T-helper 1 cell treated with Interleukin-12 subunit alpha and Interleukin-12 subunit beta and Interleukin-4 antibody, amounts not matched to agents 30 ng/mL and 1 ng/mL, for 36 hours (primary cell): Measurements from ENCODE around the gene UQCRC1. TPM values are rescaled to one million over a fixed set of nuclear protein-coding genes. Genes with fewer than 3 reads are reported as not detected.

Experiments
- intact Hi-C: fragments of 100-400 bp; cut with micrococcal nuclease; formaldehyde crosslinking; loops from one replicate; pipeline ENCODE4 v1.15.1; 2024
- total RNA-seq: library from RNA; stranded (reverse); gene quantifications from 2 replicates; pipeline ENCODE4 v1.2.3, GENCODE V29; 2022

UQCRC1 gene
- total RNA-seq, 1 donor from 2014 or later = 143 TPM

DNA sequence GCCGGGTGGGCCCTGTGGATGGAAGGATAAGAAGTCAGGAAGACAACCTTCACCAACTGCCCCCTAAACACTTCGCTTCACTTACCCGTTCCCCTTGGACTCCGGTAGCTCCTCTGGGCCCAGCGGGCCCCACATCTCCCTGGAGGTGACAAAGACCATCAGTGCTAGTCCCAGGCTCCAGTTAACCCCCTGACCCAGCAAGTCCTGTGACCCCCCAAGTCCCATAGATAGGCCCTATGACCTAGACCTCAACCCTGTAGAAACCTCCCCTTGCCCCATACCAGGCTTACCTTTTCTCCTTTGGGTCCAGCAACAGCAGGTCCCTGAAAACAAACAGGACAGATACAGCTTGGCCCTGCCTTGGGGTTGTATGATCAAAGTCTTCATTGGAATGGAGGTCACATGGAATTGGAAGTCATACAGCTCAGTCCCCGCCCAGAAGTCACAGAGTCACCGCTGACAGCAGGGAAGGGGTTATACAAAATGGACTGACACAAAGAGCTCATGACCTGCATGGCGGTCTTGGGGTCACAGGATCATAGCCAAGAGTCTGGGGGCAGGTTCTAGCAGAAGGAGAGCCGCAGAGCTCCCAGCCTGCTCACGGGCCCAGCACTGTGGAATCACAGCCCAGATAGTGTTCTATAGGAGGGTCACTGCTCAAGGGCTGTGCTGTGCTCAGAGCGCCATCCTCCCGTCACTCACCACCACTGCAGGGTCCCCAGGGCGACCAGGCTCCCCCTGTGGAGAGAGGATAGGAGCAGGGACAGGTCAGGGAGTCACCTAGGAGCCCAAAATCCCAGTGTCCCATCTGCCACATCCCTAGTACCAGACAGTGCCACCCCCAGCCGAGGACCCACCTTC lies 27.6 kb downstream of the UQCRC1 start:
- intact Hi-C loops = no loop called here

DNA sequence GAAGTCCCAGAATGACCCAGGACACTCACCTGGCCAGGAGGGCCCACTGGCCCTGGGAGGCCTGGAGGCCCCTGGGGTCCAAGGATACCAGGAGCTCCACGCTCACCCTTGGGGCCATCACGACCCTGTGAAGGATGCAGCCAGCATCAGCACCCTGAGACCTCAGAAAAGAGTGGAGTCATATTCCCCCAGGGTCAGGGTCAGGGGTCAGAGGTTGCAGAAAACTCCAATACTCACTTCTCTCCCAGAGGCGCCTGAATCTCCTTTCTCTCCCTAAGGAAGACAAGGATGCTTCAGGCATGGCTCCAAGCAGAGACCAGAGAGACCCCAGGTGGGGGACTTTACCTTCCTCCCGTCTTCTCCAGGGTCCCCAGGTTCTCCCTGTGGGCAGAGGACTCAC lies 32.8 kb downstream of the UQCRC1 start:
- intact Hi-C loops = no loop called here

- intact Hi-C loops = no loop called here
Observed at GRCh38 chr3:48575366-48575765, 34.1 kb downstream of the UQCRC1 start.

DNA sequence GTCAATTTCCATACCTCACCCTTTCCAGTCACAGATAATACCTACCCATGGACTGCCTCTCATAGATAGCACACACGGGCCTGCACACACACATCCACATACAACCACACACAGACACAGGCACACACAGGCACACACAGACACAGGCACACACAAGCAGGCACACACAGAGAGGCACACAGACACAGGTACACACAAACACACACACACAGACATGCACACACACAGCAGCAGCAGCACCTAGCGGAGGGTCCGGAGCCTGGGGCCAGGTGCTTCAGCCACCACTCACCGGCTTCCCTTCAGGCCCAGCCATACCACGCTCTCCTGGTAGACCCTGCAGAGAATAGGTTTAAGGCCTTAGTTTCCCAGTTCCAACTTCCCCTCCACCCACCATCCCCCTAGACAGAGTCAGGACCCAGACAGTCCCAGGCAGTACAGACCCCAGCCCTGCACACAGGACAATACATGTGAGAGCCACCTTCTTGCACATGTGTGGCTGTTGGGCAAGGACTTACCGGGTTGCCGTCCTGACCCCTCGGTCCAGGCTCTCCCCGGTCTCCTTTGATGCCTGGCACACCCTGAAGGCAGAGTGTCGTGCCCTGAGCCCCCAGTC lies 35.4 kb downstream of the UQCRC1 start:
- intact Hi-C loops = no loop called here

DNA sequence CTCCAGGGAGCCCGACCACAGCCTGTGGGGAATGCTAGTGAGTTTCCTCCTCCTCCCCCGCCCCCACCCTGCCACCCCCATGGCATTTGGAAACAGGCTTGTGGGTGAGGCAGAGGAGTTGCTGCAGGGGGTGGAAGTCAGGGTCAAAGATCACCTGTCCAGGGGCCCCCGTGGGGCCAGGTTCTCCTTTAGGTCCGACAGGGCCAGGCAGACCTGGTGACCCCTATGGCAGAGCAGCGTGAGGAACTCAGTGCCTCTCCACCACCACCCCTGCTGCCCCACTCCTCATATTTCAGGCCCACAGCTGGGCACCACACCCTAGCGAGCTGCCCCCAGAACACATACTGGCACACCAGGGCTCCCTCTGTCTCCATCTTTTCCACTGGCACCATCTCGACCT lies 36.9 kb downstream of the UQCRC1 start:
- intact Hi-C loops = no loop called here

DNA sequence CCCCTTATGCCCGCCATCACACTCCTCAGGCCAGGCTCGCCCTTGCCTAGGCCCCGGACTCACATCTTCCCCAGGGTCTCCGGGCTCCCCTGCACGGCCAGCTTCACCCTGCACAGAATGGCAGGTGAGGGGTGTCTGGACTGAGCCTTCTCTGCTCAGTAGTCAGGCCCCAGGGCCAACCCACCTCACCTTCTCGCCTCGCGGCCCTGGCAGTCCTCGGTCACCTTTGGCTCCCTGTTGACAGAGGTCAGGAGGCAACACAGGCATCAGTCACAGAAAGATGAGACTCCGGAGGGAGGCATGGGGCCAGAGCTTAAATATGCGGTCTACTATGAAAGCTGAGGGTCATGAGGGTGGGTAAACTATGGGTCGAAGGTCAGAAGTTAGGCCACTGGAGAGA lies 37.5 kb downstream of the UQCRC1 start:
- intact Hi-C loops = no loop called here

- intact Hi-C loops = no loop called here
Observed at GRCh38 chr3:48569808-48570450, 39.5 kb downstream of the UQCRC1 start.

DNA sequence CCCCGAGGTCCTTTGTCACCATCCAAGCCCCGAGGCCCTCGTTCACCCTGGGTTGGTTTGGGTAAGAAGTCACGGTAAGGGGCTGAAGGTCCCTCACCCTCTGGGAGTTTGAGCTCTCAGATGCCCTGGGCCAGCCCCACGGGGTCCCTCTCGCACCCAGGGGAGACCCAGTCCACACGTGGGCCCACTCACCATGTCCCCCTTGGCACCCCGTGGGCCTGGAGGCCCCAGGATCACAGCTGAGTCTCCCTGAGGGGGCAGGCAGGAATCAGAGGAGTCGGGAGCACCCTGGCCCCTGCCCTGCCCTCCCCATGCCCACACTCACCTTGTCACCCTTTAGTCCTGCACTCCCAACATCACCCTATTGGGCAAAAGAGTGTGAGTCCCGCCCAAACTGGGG lies 40.0 kb downstream of the UQCRC1 start:
- intact Hi-C loops = no loop called here

GRCh38 chr3:48568476-48568875 lies 41.0 kb downstream of the UQCRC1 start:
- intact Hi-C loops = no loop called here

- intact Hi-C loops = no loop called here
Observed at GRCh38 chr3:48567500-48567899, 41.9 kb downstream of the UQCRC1 start.

- intact Hi-C loops = no loop called here
Observed at GRCh38 chr3:48567090-48567489, 42.4 kb downstream of the UQCRC1 start.

DNA sequence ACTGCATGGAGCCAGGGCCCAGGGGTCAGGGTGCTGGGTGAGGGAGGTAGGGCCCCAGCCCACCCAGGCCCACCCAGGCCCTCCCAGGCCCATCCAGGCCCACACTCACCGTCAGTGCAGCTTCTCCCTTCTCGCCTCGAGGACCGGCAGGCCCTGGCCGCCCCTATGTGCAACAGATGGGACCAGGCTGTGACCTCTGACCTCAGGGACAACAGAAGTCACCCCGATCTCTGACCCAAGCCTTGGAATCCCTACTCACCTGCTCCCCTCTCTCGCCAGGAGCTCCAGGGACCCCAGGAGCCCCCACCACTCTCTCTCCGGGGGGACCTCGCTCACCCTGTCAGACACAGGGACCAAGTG lies 43.1 kb downstream of the UQCRC1 start:
- intact Hi-C loops = no loop called here

DNA sequence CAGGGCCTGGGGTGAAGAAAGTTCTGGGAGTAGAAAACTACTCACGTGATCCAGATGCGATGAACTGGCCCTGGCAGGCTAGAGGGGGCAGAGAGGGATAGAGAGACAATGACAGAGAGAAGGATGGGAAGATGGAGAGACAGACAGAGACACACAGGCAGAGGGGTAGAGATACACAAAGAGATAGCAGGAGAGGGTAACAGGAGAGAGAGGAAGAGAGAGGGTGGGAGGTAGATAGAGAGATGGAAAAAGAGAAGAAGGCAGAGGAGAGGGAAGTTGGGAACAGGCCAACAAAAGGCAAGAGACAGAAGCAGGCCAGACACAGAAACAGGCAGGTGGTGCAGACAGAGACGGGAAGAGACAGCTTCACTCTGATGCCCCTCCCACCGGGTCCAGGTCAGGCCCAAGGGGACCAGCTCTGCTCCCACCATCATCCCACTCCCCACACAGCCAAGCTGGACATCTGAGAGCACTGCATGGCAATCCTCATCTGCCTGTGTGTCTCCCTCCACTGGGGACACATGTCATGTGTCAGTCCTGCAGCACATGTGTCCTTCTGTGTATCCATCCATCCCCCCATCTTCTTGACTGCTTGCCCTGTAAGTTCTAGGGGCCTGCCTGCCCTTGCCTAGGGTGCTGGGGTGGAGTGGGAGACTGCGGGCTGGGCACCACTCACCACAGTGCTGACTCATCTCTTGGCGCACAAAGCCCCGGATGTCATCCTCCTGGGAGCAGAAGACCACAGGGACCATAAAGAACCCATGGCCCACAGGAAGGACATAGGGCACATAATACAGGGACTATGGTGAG lies 43.6 kb downstream of the UQCRC1 start:
- intact Hi-C loops = no loop called here

DNA sequence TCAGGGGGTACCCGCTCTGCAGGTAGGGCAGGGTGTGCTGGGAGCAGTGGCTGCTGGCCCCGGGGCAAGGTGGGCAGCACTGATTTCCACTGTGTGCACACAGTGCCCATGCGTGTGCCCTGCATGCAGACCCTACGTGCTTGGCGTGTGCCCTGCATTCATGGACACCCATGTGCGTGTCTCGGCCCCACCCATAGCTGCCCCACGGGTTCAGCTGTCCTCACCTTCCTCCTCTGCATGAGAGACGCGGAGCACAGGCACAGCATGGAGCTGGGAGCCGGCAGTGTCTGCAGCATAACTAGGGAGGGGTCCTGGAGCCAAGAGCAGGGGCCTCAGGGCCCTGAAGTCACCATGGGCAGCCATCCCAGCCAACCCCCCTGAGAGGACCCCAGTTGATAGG lies 44.3 kb downstream of the UQCRC1 start:
- intact Hi-C loops = no loop called here

GRCh38 chr3:48564667-48565066 lies 44.8 kb downstream of the UQCRC1 start:
- intact Hi-C loops = no loop called here

DNA sequence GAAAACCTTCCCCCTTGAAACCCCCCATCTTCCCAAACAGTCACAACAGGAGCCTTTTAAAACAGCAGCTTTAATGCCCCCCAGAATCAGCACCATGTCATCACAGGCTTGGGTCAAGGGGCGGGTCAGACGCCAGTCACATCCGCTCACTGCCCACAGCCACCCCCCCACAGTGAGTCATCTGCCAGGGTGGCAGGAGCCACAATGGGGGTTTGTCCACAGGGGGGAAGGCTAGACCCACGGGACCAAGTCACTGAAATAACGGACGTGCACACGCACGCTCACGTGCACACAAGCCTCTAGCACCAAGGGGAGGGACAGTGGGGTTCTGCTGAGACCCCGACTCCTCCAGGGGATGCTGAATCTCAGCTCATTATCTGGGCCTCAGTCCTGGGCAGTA lies 45.4 kb downstream of the UQCRC1 start:
- intact Hi-C loops = no loop called here

DNA sequence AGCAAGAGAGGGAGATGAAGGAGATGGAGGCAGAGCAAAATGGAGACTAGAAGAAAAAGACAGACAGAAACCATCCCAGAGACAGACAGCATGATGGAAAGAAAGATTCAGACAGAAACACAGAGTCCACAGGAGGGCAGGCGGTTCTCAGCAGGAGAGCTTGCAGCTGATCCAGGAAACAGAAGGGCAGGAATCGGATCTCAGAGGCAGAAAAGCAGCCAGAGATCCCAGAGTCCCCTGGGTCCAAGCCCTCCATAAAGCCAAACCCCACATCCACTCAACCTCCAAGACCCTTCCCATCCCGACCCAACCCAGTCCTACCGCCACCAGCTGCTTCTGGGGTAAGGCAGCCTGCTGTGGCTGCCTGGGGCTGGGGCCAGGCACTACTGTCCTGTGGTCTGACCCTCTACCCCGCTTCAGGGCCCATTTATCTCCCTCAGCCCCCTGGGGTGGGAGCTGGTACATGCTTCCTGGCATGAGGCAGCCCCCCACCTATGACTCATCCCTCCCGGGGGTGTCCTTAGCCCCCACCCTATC lies 46.0 kb downstream of the UQCRC1 start, which contains the start of gene UCN2:
UCN2 (minus strand) TSS at position 400 of the 537 bp plus-strand sequence. CDS start 657 bp downstream, outside the sequence.
- intact Hi-C loops = no loop called here

DNA sequence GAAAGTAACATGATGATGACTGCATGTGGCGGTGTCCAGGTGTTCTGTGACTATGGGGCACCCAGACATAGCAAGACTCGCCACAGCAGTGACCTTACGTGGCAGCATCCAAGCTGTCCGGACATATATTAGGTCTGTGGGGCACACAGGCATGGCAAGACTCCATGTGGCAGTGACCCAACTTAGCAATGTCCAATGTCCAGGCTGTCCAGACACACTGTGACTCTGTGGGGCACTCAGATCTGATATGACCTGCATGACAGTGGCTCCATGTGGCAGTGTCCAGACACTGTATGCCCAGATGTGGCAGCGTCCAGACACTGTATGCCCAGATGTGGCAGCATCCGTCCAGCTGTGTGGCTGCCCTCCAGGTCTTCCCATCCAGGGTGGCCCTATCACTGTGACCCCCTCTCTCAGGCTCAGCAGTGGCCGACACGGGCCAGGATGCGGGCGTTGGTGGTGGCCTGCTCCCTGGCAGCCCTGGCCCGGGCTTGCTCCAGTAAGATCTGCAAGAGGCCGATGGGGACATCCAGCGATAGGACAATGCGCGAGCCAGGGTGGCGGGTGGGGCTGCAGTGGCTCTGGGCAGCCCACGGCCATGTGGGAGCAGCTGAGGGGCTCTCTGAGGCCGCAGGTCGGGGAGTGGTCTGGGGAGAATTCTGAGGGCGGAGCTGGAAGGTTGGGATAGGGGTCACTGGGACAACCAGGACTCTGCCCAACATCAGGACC lies 46.9 kb downstream of the UQCRC1 start:
- intact Hi-C loops = no loop called here

DNA sequence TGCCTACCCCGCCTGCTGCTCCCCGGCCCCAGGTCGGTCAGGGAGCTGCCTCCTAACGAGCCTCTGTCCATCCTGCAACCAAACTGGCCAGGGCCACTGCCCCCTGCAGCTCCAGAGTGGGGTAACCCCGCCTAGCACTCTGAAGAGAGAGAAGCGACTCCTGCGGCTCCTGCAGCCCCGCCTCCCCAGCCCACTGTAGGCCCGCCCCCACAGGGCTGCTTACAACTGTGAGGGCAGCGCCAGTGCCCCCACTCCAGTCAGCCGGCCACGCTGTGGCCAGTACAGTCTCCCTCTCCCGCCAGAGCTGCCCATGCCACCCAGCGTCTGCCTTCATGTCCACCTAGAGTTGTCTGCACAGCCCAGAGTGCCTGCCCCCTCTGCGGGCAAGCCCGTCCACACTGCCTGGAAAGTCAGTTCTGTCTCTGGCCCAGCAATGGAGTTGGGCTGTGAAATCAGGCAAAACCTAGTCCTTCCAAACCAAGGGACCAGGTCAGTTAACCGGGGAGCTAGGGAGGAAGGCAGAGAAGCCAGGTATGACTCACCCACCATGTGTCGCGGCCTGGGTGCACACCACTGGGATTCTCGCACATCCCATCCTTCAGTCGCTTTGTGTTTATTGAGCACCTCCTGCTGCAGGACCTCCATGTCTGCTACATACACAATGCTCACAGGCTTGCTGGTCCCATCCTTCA lies 48.3 kb downstream of the UQCRC1 start:
- intact Hi-C loops = no loop called here

DNA sequence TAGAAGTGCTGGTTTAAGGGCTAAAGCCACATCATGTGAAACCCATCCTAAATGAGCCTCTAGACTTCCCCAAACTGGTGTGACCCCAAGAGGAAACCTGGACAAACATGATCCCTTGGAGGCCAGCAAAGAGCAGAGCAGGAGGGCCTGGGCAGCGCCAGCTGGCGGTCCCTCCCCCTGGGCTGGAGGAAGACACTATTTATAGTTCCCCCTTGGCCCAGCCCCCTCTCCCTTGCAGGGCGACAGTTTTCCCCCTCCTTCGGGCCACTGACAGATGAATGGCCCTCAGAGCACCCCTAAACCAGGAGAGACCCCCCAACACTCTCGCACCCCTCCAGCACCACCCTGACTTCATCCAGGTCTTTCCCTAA lies 48.8 kb downstream of the UQCRC1 start:
- intact Hi-C loops = no loop called here
